NCI-H187 (cell line): ENCODE data around the gene HCN1.

Experiments
- DNase-seq, 2 experiments: peaks; one replicate each; lab custom pipeline; 2025; lab: John Stamatoyannopoulos, UW

The HCN1 gene

GRCh38 chr5:45281081-45281480 lies 415.1 kb downstream of the HCN1 start:
- no peak for DNase-seq

- no peak for DNase-seq
Observed at GRCh38 chr5:45279109-45279508, 417.1 kb downstream of the HCN1 start.

GRCh38 chr5:45277860-45278259 lies 418.3 kb downstream of the HCN1 start:
- DNase-seq: no peak

GRCh38 chr5:45274241-45274640 lies 421.9 kb downstream of the HCN1 start:
- DNase-seq: no peak

- DNase-seq: no peak
Observed at GRCh38 chr5:45271626-45272025, 424.6 kb downstream of the HCN1 start.

- no peak for DNase-seq
Observed at GRCh38 chr5:45264447-45264846, 431.7 kb downstream of the HCN1 start.

- no peak for DNase-seq
Observed at GRCh38 chr5:45262061-45262590, 434.1 kb downstream of the HCN1 start.

- DNase-seq: no peak
Observed at GRCh38 chr5:45261125-45261524, 435.1 kb downstream of the HCN1 start.

GRCh38 chr5:45260292-45260691 lies 435.9 kb downstream of the HCN1 start:
- no peak for DNase-seq

- no peak for DNase-seq
Observed at GRCh38 chr5:45252978-45253377, 443.2 kb downstream of the HCN1 start.

GRCh38 chr5:45252541-45252940 lies 443.6 kb downstream of the HCN1 start:
- no peak for DNase-seq

GRCh38 chr5:45225571-45226031 lies 470.6 kb downstream of the HCN1 start:
- DNase-seq: no peak

- no peak for DNase-seq
Observed at GRCh38 chr5:45205403-45205961, 490.7 kb downstream of the HCN1 start.
